Stimulated activated CD4-positive, alpha-beta T cell treated with anti-CD3 and anti-CD28 coated beads, Interleukin-4, amount 100 ng/mL, for 1 hour (primary cell): Measurements from ENCODE around the gene CYB561D2.

Experiments
- DNase-seq: peaks from one replicate; pipeline ENCODE4 v3.0.0-alpha.2; 2020

Gene CYB561D2

GRCh38 chr3:50342813-50343633 is 7.6 kb upstream of the CYB561D2 start:
- DNase-seq, result no peak

GRCh38 chr3:50345008-50345407 is 5.7 kb upstream of the CYB561D2 start:
- DNase-seq, result no peak

- DNase-seq, result peak; percentile 73
Observed at GRCh38 chr3:50345586-50346234, 5.0 kb upstream of the CYB561D2 start, which contains the start of gene ZMYND10. ZMYND10 (minus strand) TSS chr3:50345732; CDS start chr3:50345579, 153 bp downstream.

- peak; percentile 71 for DNase-seq
Observed at GRCh38 chr3:50347187-50347813, 3.4 kb upstream of the CYB561D2 start.

DNA sequence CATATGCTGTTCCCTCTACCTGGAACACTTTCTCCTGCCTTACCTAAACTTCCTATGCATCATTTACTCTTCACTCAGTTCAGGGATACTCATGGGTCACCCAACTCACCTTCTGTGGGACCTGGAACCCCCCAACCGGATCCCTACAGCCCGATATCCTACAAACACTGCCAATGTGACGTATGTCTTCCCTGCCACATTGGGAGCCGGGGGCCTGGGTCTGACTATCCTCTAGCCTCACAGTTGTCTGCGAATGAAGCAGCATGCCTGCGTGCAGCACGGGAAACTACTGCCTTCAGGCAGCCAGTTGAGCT is 492 bp upstream of the CYB561D2 start:
- no peak for DNase-seq

DNA sequence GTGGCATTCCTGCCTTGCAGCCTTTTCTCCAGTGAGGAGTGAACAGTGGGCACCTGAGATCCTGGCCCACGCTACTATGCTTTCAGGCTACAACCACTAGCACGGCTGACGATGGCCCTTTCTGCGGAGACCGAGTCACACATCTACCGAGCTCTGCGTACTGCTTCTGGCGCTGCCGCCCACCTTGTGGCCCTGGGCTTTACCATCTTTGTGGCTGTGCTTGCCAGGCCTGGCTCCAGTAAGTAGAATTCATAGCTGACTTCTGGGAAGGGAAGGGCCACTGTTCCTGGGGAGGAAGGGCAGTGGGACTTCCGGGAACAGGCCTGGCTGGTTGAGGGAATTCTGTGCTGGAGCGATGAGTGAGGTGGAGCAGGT is 648 bp downstream of the CYB561D2 start:
- DNase-seq, result no peak

- DNase-seq, result no peak
Observed at GRCh38 chr3:50352781-50353180, 2.1 kb downstream of the CYB561D2 start.

DNA sequence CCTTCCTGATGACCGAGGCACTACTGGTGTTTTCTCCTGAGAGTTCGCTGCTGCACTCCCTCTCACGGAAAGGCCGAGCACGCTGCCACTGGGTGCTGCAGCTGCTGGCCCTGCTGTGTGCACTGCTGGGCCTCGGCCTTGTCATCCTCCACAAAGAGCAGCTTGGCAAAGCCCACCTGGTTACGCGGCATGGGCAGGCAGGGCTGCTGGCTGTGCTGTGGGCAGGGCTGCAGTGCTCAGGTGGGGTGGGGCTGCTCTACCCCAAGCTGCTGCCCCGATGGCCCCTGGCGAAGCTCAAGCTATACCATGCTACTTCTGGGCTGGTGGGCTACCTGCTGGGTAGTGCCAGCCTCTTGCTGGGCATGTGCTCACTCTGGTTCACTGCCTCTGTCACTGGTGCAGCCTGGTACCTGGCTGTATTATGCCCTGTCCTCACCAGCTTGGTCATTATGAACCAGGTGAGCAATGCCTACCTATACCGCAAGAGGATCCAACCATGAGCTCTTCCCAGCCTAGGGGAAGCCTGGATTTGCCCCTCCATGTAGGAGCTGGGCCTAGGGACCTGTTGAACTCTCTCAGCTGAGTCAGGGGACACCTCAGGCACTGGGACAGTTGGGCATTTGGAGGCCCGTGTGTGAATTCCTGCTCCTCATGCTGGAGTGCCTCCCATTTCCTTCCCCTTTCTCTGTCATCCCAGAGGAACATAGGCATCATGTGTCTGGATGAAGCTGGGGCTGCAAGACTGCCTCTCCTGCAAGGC is 2.8 kb downstream of the CYB561D2 start:
- no peak for DNase-seq

DNA sequence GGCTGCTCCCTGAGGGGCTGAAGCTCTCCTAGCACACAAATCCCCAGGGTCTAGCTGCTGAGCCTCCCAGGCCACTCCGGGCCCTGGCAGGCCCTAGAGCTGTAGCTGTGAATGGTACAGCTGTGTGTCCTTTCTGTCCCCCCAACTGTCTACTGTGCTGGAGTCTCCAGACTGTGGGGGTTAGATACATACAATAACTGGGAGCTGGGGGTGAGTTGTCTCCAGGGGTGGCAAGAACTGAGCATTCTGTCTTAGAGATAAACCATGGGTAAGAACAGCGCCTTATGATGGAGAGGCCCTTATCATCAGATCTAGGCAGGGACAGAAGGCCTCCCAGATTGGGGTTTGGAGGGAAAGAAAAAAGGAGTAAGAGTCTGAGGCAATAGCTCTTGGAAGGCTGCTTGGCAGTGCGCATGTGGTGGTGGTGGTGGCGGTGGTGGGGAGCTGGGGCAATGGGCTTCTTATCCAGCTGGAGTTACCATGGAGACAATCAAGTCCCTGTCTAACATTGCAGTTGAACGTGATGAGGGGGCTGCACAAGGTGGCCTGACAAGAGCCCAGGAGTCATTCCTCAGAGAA is 3.6 kb downstream of the CYB561D2 start:
- no peak for DNase-seq

- no peak for DNase-seq
Observed at GRCh38 chr3:50354850-50355249, 4.2 kb downstream of the CYB561D2 start.

GRCh38 chr3:50355829-50356552 is 5.3 kb downstream of the CYB561D2 start:
- DNase-seq, result no peak

DNA sequence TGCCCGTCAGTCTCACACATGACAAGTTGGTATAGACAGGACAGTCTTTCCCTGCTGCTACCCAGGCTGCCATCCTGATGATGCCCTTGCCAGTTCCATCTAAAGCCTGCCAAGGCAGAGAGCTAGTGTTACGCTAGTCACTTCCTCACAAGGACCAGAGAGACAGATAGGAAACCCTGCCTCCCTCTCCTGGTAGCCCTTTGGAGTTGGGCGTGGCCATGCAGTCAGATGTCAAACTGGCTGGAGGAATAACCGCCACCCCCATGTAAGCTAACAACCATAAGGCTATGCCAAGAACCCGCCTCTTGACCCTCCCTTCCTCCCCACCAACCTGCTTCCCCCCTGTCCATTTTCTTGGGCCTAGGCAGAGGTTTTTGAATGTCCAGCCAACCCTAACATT is 5.9 kb downstream of the CYB561D2 start:
- no peak for DNase-seq

- no peak for DNase-seq
Observed at GRCh38 chr3:50357481-50357880, 6.8 kb downstream of the CYB561D2 start.

GRCh38 chr3:50358355-50358910 is 7.8 kb downstream of the CYB561D2 start:
- no peak for DNase-seq

DNA sequence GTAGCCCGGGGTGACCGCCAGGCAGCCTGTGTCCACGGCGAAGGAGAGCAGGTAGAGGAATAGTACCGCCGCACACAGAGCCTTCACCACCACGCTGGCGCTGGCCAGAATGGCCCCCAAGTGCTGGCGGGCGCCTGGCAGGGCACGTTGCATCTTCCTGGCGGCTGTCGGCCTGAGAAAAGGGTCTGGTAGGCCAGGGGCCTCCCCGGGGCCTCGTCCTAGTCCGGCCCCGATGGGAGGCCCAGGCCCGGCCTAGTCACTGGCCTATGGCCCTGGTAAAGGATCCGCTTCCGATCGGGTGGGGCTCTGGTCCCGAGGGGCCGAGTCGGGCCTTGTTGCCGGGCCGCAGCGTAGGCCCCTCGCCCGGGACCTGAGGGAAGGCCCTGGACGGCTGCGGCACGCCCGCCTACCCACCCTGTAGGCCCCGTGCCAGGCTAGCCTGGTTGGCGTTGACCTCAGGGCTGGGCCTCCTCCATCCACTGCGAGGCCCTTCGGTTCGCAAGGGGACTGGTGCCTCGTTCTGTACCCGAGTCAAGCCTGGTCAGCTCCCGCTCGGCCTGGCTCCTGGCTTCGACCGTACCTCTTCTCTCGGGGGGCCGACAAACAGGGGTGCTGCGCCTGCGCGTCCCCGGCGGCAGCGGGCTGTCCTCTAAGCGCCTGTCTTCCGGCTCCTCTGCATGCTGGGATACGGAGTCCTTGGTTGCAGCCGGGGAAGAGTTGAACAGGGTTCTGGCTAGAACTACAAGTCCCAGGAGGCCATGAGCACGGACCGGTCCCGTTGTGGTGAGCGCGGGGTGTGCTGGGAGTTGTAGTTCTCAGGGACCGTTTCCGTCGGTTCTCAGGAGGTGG is 8.5 kb downstream of the CYB561D2 start, which contains the start of gene TMEM115:
Gene TMEM115, minus strand, starts transcription at position 611 of the 849 bp plus-strand sequence. Its CDS starts 458 bp downstream, at position 153.
- DNase-seq, result peak; percentile 91

DNA sequence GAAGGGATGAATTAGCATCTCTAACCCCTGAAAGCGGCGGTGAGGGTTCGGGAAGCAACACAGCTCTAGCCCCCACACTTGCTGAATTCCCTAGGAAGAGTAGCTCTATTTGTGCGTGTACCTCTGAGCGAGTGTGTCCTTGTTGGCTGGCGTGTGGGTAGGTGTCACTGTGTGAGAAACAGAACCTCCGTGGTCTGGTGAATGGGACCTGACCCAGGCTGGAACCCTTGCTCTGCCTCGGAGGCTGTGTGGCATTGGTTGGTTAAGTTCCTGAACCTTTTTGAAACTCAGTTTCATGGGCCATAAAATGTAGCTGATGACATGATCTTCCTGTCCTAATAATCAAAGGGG is 9.1 kb downstream of the CYB561D2 start:
- DNase-seq, result no peak

DNA sequence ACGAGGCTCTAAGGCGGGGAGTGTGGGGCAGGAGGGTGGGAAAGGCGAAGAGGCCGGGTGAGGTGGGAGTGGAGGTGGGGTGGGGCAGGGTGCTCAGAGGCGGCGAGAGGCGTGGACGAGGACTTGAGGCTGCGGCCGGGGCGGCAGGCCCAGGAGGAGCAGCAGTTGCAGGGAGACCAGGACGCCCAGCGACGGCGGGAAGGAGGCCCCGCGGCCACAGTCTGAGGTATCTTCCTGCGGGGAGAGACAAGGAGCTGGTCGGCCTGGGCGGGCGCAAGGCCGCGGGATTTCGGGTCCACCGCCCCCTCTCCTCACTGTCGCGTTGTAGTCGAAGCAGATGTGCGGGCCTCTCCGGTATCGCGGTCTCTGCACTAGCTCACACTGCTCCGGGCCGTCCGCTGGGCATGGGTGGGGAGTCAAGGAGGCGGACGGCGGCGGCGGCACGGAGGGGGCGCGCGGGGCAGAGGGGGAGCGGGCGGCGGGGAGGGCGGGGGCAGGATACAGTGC is 14.0 kb downstream of the CYB561D2 start:
- DNase-seq, result no peak

- DNase-seq, result peak; percentile 96
Observed at GRCh38 chr3:50365080-50365841, 14.6 kb downstream of the CYB561D2 start.

DNA sequence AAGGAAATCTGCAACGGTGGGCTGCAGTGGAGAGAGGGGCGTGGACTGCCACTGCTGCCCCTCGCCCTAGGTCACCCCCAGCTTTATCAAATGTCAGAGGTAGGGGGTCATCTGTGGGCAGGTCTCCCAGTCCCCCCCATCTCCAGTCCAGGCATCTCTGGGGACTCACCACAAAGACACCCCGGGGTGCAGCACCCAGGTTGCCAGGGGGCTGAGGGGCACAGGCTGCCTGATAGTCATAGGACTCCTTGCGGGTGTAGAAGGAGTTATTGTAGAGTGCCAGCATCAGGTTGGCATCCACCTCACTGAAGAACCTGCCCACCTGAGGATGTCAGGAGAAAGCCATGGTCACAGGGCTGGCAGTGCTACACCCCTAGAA is 15.2 kb downstream of the CYB561D2 start:
- DNase-seq, result no peak
